Adrenal gland (tissue), 12 donors: ENCODE data around the gene ERMARD. TPM values are rescaled to one million over a fixed set of nuclear protein-coding genes. Genes with fewer than 3 reads are reported as not detected.

Experiments
- DNase-seq, 7 donors: peaks; one replicate each; pipeline ENCODE4 v3.0.0-alpha.2; 2019 to 2020
- H3K27ac ChIP-seq, 5 donors: fragments of 200-600 bp; sonication (generic) in 4 of 5; 1 replicate in 3 of 5; 2 replicates in 2 of 5; pipeline versions ENCODE4 v1.5.1 to v1.8.0; 2016 to 2020; ENCODE audit warnings: mild to moderate bottlenecking in 1 of 5
- H3K27me3 ChIP-seq: fragments of 200-600 bp; 2 replicates; pipeline ENCODE4 v1.8.0; 2021
- H3K36me3 ChIP-seq, 2 donors: fragments of 200-600 bp; replicated peaks in 1 of 2; 1 replicate in 1 of 2; 2 replicates in 1 of 2; pipeline versions ENCODE4 v1.5.1 to v1.8.0; 2018 to 2022
- H3K4me1 ChIP-seq, 2 donors: fragments of 200-600 bp; replicated peaks in 1 of 2; 1 replicate in 1 of 2; 2 replicates in 1 of 2; pipeline versions ENCODE4 v1.5.1 to v1.8.0; 2018 to 2021
- H3K4me3 ChIP-seq, 4 donors: fragments of 200-600 bp; sonication (generic) in 3 of 4; one replicate each; pipeline ENCODE4 v1.5.1; 2016 to 2018
- H3K9me3 ChIP-seq, 3 donors: fragments of 200-600 bp; sonication (generic) in 1 of 3; replicated peaks in 1 of 3; 1 replicate in 2 of 3; 2 replicates in 1 of 3; pipeline versions ENCODE4 v1.5.1 to v1.8.0; 2016 to 2021
- CTCF ChIP-seq, 6 experiments: fragments of 450-650 bp in 4 of 6; fragments of 200-600 bp in 2 of 6; sonication (generic) in 1 of 6; IDR thresholded peaks; 1 replicate in 5 of 6; 2 replicates in 1 of 6; pipeline versions ENCODE4 v1.5.1 to v1.8.0; 2016 to 2021; ENCODE audit warnings: antibody characterized with exemption in 6 of 6, mild to moderate bottlenecking in 2 of 6, moderate library complexity in 1 of 6
- POLR2A ChIP-seq, 2 donors: fragments of 450-650 bp; IDR thresholded peaks; one replicate each; pipeline ENCODE4 v1.6.1; 2017; ENCODE audit warnings: antibody characterized with exemption in 2 of 2, mild to moderate bottlenecking in 2 of 2, moderate library complexity in 1 of 2
- WGBS, 4 donors: extraction: QIAGEN DNeasy Blood & Tissue Kit in 2 of 4; methylation state at CpG; one replicate each; pipeline versions ENCODE4 v1.1.5 to v1.1.7; 2013 to 2017; 5-methylcytosine and 5-hydroxymethylcytosine counted together
- intact Hi-C, 2 donors: fragments of 100-400 bp; cut with DNase I; formaldehyde crosslinking; loops; one replicate each; pipeline versions ENCODE4 v1.14.1 to v1.15.0; 2022 to 2023
- polyA plus RNA-seq, 3 donors: library from polyadenylated mRNA; stranded (reverse); fragments of 200-250 nt in 2 of 3; fragments of 350-450 nt in 1 of 3; fragmentation: Illumina TruSeq in 1 of 3; extraction: RNeasy Lipid Tissue Mini Kit (QIAGEN cat#74804) in 1 of 3; gene quantifications; one replicate each; pipeline ENCODE4 v1.2.3, GENCODE V29; 2013 to 2014
- total RNA-seq, 9 donors: library from RNA; depleted of rRNA in 4 of 9; stranded (reverse); fragments of >200 nt in 4 of 9; fragments of 120-200 nt in 1 of 9; fragmentation: NEBNext Ultra II Directional in 1 of 9; extraction: Animal tissue kit (Norgen Biotek cat#: 25700) in 1 of 9; gene quantifications; one replicate each; pipeline versions ENCODE4 v1.1.0 to v1.2.4, GENCODE V29; 2013 to 2023
- donor health status: healthy with polysubstance abuse.
- donor health status: Bipolar disorder and iron deficiency.
- donor health status: DM: yes; HTN: yes; CAD: no.
- donor health status: DM: no; HTN: no; CAD: no.
- donor health status: DM: no; HTN: no; CAD: no.
- donor health status: DM: yes; HTN: yes; CAD: no.

ERMARD gene
- total and polyA plus RNA-seq, 12 donors, result 10.1 to 296 (median 31.8) TPM

- H3K27me3 ChIP-seq, result no peaks in the 10 kb centered on the region
- no peaks in the 10 kb centered on the region for H3K4me1 ChIP-seq
- no peaks in the 10 kb centered on the region for H3K36me3 ChIP-seq
- 76 to 80% (median 78%) methylated on average over 7 to 12 of the region's 12 CpGs for WGBS, 4 donors
- H3K27ac ChIP-seq, result no peak overlapping the region
- intact Hi-C loops, result loop anchor here in 1 of 2 donors (5.0 kb wide), 1 partner anchor 697 kb away; no protein-coding TSS in a partner anchor
- no peak for TF ChIP-seq POLR2A (IDR thresholded peaks at IDR 0.05)
- H3K4me3 ChIP-seq, result no peak overlapping the region
- peak in 1 of 7 donors; percentile 14 for DNase-seq
- no peaks in the 10 kb centered on the region for H3K9me3 ChIP-seq
Measured at GRCh38 chr6:169825558-169826225, 74.3 kb downstream of the ERMARD start.

- no peak overlapping the region for H3K4me3 ChIP-seq
- no peak for DNase-seq
- intact Hi-C loops, result loop anchor here in 1 of 2 donors (5.0 kb wide), 1 partner anchor 696 kb away; no protein-coding TSS in a partner anchor
- H3K4me1 ChIP-seq, result no peaks in the 10 kb centered on the region
- no peaks in the 10 kb centered on the region for H3K36me3 ChIP-seq
- no peaks in the 10 kb centered on the region for H3K27me3 ChIP-seq
- no peak for TF ChIP-seq POLR2A (IDR thresholded peaks at IDR 0.05)
- TF ChIP-seq CTCF (IDR thresholded peaks at IDR 0.05), result no peak
- H3K27ac ChIP-seq, result no peak overlapping the region
- H3K9me3 ChIP-seq, result no peaks in the 10 kb centered on the region
Measured at GRCh38 chr6:169826697-169827096, 75.3 kb downstream of the ERMARD start.

GRCh38 chr6:169827290-169827717 is 75.9 kb downstream of the ERMARD start:
- intact Hi-C loops, result loop anchor here in 1 of 2 donors (5.0 kb wide), 1 partner anchor 695 kb away; no protein-coding TSS in a partner anchor
- Histone ChIP-seq H3K27ac (no peak overlapping the region), H3K4me3 (no peak overlapping the region), H3K4me1 (peaks cover under 1 to 3% of the 10 kb centered on the region in 2 donors), H3K36me3 (no peaks in the 10 kb centered on the region), H3K27me3 (no peaks in the 10 kb centered on the region), H3K9me3 (no peaks in the 10 kb centered on the region)
- no peak for TF ChIP-seq POLR2A (IDR thresholded peaks at IDR 0.05)
- no peak for TF ChIP-seq CTCF (IDR thresholded peaks at IDR 0.05)
- peak in 1 of 7 donors; percentile 10 for DNase-seq
- 56 to 65% (median 64%) methylated on average over 9 to 12 of the region's 12 CpGs for WGBS, 4 donors

- Histone ChIP-seq H3K27ac (no peak overlapping the region), H3K27me3 (no peaks in the 10 kb centered on the region), H3K4me3 (no peak overlapping the region), H3K4me1 (peaks cover 4 to 7% of the 10 kb centered on the region in 2 donors), H3K36me3 (no peaks in the 10 kb centered on the region), H3K9me3 (no peaks in the 10 kb centered on the region)
- WGBS, 4 donors, result 67 to 90% (median 73%) methylated on average over 4 to 13 of the region's 13 CpGs
- intact Hi-C loops, result loop anchor here in 1 of 2 donors (5.0 kb wide), 1 partner anchor 694 kb away; no protein-coding TSS in a partner anchor
- peak in 1 of 7 donors; percentile 35 for DNase-seq
- no peak for TF ChIP-seq CTCF (IDR thresholded peaks at IDR 0.05)
- no peak for TF ChIP-seq POLR2A (IDR thresholded peaks at IDR 0.05)
Measured at GRCh38 chr6:169828176-169828575, 76.8 kb downstream of the ERMARD start.
